GM03348 (cell line): Measurements from ENCODE around the gene F10.

Source experiments
- DNase-seq: peaks from one replicate; pipeline ENCODE4 v3.0.0; 2012; ENCODE audit warnings: low spot score

The F10 gene

DNA sequence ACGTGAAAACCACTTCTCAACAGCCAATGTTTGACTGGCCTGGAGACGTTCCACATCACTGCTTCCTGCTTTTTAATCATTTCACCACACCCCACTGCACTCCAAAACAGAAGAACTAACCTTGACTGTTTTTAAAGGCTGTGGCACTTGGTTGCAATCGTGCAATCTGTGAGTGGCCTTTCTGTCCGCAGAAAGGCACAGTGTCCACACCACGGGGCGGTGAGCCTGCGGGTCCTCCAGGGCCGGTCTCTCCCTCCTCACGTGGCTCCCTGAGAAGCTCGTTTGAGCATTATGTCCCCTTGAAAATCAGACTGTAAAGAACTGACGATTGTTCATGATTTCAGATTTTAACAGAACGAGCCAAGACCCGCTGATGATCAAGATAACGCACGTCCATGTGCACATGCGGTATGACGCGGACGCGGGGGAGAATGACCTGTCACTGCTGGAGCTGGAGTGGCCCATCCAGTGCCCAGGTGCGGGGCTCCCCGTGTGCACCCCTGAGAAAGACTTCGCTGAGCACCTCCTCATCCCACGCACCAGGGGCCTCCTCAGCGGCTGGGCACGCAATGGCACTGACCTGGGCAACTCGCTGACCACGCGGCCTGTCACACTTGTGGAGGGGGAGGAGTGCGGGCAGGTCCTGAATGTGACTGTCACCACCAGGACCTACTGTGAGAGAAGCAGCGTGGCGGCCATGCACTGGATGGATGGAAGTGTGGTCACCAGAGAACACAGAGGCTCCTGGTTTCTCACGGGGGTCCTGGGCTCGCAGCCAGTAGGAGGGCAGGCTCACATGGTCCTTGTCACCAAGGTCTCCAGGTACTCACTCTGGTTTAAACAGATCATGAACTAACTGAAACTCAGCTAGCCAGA is 48.9 kb downstream of the F10 start:
- no peak for DNase-seq

- DNase-seq, result no peak
Observed at GRCh38 chr13:113172419-113172926, 49.9 kb downstream of the F10 start.

DNA sequence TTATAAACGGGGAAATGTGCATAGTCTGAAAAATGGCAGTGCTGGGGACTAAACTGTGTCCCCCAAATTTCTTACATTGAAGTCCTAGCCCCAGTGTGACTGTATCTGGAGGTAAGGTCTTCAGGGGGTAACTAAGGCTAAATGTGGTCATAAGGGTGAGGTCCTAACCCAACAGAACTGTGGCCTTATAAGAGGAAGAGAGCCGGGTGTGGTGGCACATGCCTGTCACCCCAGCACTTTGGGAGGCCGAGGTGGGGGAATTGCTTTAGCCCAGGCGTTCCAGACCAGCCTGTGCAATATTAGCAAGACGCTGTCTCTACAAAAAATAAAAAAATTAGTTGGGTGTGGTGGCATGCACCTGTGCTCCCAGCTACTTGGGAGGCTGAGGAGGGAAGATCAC is 53.7 kb downstream of the F10 start:
- DNase-seq, result no peak

DNA sequence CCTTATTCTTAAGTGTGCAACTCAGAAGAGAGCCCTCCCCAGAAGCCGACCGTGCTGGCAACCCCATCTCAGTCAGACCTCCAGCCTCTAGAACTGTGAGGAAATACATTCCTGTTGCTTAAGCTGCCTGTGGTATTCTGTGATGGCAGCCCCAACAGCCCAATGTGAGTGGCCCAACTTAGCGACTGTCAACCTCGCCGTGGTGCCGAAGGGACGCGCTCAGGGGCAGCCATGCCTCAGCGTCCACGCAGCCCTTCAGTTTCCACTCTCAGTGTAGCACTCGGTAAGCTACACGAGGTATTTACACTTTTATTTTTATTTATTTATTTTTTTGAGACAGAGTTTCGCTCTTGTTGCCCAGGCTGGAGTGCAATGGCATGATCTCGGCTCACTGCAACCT is 54.2 kb downstream of the F10 start:
- DNase-seq, result no peak

- DNase-seq, result peak; percentile 70
Observed at GRCh38 chr13:113178070-113178895, 55.7 kb downstream of the F10 start.

DNA sequence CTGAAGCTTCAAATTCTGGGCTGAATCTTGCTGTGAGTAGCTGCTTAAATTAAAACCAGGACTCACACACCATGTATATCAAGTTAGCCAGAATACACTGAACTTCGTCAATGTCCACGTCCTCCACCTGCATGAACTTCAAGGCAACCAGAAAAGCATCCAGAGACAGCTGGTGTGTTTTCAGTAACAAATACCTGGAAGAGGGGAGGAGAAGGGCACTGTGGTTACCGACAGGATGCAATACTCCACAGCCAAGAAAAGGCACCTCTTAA is 56.2 kb downstream of the F10 start:
- DNase-seq, result no peak

DNA sequence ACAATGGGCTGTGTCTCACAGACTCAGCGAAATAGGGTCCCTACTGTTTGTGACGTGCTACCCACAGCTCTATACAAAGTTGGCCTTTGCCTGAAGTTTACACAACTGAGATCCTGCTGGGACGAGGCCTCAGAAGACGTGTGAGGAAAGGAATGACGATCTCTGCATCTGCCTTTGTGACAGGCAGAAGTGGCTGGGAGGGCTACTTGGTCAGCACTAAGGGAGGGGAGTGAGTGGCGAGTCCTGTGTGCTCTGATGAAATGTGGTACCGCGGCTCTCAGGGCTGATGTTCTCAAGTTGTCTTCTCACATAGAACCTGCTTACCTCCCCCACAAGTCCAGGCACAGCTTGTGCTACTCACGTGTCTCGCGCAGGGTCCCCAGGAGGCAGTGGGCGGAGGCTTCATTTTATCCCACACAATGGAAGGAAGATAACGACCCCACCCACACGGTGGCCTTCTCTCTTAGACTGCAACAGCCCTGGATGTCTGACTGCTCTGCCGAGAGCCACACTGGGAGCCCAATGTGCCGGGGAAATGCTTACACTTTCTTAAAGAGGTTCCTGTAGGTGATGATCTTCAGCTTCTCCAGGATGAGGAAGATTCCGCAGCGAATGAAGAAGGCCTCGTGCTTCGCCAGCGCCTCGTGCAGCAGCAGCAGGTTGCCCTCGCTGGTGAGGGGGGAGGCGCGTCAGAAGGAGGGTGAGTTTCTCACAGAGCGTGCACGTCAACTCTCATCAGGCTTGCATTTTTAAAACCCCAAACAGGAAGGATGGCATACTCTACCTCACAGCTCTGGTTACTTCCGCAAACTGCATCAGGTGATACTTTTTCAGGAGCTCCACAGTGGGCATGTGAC is 57.0 kb downstream of the F10 start:
- DNase-seq, result no peak

GRCh38 chr13:113182046-113182445 is 59.4 kb downstream of the F10 start:
- DNase-seq, result no peak

GRCh38 chr13:113183450-113184129 is 61.0 kb downstream of the F10 start:
- no peak for DNase-seq

GRCh38 chr13:113184568-113185440 is 62.2 kb downstream of the F10 start:
- no peak for DNase-seq

DNA sequence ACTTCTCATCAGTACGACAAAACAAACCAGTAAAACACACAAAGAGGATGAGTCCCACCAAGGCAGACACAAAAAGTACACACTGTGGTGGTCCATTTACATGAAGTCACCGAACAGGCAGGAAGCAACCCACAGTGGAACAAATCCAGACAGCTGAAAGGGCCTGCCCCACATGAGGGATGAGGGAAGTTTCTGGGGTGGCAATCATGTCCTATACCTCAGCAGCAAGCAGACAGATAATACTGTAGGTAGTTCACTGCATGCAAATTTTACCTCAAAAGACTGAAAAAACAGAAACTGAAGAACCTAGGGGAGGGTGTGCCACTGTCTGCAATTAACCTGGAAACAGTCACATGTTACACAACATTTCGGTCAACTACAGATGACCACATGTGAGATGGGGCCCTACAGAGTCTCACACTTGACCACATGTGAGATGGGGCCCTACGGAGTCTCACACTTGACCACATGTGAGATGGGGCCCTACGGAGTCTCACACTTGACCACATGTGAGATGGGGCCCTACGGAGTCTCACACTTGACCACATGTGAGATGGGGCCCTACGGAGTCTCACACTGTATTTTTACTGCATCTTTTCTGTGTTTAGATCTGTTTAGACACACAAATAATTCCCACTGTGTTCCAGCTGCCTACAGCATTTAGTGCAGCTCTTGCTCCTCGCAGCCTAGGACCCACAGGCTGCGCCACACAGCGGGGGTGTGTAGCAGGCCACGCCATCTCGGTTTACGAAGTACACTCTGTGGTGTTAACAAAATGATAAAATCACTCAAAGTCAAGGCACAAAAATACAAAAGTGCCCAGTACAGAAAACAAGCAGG is 63.7 kb downstream of the F10 start:
- no peak for DNase-seq

- peak; percentile 95 for DNase-seq
Observed at GRCh38 chr13:113187263-113187669, 64.7 kb downstream of the F10 start.

GRCh38 chr13:113187883-113188665 is 65.5 kb downstream of the F10 start:
- no peak for DNase-seq

DNA sequence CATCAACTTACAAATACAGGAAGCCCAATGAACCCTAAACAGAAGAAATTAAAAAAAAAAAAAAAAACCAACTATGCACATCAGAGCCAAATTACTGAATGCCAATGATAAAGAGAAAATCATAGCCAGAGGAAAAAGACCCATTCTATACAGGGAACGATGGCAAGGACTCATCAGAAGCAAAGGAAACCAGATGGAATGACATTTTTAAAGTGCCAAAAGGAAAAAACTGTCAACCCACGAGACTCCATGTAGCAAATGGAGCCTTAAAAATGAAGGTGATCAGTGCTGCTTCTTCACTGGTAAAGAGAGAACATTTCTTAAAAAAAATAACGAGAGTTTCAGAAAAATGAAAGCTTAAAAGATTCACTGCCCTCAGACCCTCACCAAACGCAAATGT is 67.6 kb downstream of the F10 start:
- DNase-seq, result no peak

- DNase-seq, result no peak
Observed at GRCh38 chr13:113192279-113192678, 69.7 kb downstream of the F10 start.

DNA sequence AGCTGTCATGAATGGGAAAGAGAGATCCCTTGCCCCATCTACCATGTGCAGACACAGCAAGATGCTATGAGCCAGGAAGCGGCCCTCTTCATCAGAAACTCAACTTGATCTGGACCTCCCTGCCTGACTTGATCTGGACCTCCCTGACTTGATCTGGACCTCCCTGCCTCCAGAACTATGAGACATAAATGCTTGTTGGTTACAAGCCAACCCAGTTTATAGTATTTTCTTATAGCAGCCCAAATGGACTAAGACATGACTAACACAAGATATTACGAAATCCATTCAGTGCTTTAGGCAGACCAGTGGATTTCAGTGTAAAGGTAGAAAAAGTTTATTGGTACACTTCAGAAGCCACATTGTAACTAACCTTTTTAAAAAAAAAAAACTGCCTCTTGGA is 70.3 kb downstream of the F10 start:
- DNase-seq, result peak; percentile 48

DNA sequence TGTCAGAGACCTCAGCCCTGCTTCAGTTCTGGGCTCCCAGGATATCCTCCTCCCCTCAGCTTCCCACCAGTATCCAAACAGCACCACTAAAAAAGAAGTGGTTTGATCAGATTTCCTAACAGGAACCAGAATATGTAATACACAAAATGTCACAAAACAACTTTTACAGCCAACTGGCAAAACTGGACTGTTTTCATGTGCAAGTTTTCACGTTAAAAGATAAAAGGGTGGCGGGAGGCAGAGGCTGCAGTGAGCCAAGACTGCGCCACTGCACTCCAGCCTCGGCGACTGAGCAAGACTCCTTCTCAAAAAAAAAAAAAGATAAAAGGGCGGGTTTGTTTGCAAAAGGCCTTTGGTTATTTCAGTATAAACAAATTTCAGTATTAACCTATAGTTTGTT is 72.8 kb downstream of the F10 start:
- no peak for DNase-seq

DNA sequence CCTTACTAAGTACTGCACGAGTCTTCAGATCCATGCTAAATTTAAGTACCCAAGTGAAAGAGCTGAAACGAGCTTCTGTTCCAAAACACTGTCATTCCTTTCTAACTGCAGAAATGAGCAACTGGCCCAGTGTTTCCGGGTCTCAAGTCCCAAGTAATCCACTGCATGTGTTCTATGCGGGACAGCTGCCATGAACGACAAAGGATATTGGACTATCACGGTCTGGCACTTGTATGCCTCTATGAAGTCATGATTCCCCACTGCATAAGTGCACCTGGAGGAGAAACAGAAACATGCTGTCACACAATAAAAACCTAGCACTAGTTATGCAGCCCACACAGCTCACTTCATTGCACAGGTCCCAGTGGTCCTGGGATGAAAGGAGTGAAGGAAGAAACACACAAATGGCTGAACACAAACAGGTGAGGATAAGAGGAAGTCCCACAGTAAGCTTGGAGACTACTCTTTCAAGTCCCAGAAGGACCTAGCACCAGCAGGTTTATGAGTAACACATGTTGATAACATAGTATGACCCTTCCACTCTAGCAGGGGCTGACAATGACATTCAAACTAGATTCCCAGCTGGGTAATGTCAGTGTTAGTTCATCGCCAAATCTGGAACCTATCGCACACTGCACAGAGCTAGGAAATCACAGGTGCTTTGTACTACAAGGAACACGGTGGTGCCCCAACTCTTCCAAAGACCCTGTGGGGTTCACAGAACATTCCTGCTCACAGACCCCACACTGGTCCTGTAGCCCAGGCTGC is 74.6 kb downstream of the F10 start:
- DNase-seq, result no peak
